HG02759 (cell line): ENCODE data around the gene KLHL26.

ENCODE experiments used
- ATAC-seq: cut with Tn5 transposase; IDR thresholded peaks from one replicate; pipeline ENCODE4 v1.9.1; 2021; ENCODE audit warnings: mild to moderate bottlenecking, moderate library complexity; ENCODE audit not compliant: unreplicated experiment

Gene KLHL26

GRCh38 chr19:18712981-18713380 lies 76.2 kb downstream of the KLHL26 start:
- no peak for ATAC-seq

- no peak for ATAC-seq
Observed at GRCh38 chr19:18713550-18714117, 76.8 kb downstream of the KLHL26 start.

GRCh38 chr19:18715416-18715815 lies 78.6 kb downstream of the KLHL26 start:
- ATAC-seq: no peak

GRCh38 chr19:18716857-18717256 lies 80.0 kb downstream of the KLHL26 start:
- no peak for ATAC-seq

GRCh38 chr19:18717601-18718000 lies 80.8 kb downstream of the KLHL26 start:
- no peak for ATAC-seq

- no peak for ATAC-seq
Observed at GRCh38 chr19:18718015-18718526, 81.2 kb downstream of the KLHL26 start.

- no peak for ATAC-seq
Observed at GRCh38 chr19:18718846-18719458, 82.1 kb downstream of the KLHL26 start.

GRCh38 chr19:18719541-18719940 lies 82.7 kb downstream of the KLHL26 start:
- no peak for ATAC-seq
